Loucy (cell line): Measurements from ENCODE around the gene DVL3.

Experiments used
- H2AFZ ChIP-seq: fragments of 200-600 bp; sonication (generic); 2 replicates; pipeline ENCODE4 v1.6.0; 2016; ENCODE audit warnings: antibody characterized with exemption, mild to moderate bottlenecking, low read length, moderate library complexity
- H3F3A ChIP-seq: fragments of 200-600 bp; 2 replicates; pipeline ENCODE4 v1.6.0; 2016; ENCODE audit warnings: antibody characterized with exemption, low read depth, mild to moderate bottlenecking
- H3K27me3 ChIP-seq: fragments of 200-600 bp; sonication (generic); 2 replicates; pipeline ENCODE4 v1.6.1; 2014; ENCODE audit warnings: low read length, mild to moderate bottlenecking; ENCODE audit not compliant: insufficient read depth, poor library complexity, severe bottlenecking
- H3K36me3 ChIP-seq: fragments of 200-600 bp; sonication (generic); 2 replicates; pipeline ENCODE4 v1.6.1; 2016; ENCODE audit warnings: low read length; ENCODE audit not compliant: insufficient read depth
- H3K4me1 ChIP-seq: fragments of 200-600 bp; sonication (generic); 2 replicates; pipeline ENCODE4 v1.5.1; 2014; ENCODE audit warnings: low read length, mild to moderate bottlenecking; ENCODE audit not compliant: insufficient read depth, poor library complexity, severe bottlenecking
- H3K4me2 ChIP-seq: fragments of 200-600 bp; sonication (generic); 2 replicates; pipeline ENCODE4 v1.6.0; 2014; ENCODE audit warnings: antibody characterized with exemption, low read length, low read depth, mild to moderate bottlenecking; ENCODE audit not compliant: poor library complexity, severe bottlenecking
- H3K4me3 ChIP-seq: fragments of 200-600 bp; sonication (generic); 2 replicates; pipeline ENCODE4 v1.5.1; 2014; ENCODE audit warnings: low read length, mild to moderate bottlenecking, mixed read lengths; ENCODE audit not compliant: poor library complexity, severe bottlenecking
- H3K79me2 ChIP-seq: fragments of 200-600 bp; sonication (generic); 2 replicates; pipeline ENCODE4 v1.6.1; 2014; ENCODE audit warnings: low read length; ENCODE audit not compliant: insufficient read depth
- H3K9ac ChIP-seq: fragments of 200-600 bp; sonication (generic); 2 replicates; pipeline ENCODE4 v1.6.0; 2014; ENCODE audit warnings: mild to moderate bottlenecking, low read depth, low read length, moderate library complexity; ENCODE audit not compliant: poor library complexity, severe bottlenecking
- H3K9me2 ChIP-seq: fragments of 200-600 bp; sonication (generic); replicated peaks from 2 replicates; pipeline ENCODE4 v1.6.1; 2016; ENCODE audit warnings: low read depth, low read length, mixed read lengths
- H3K9me3 ChIP-seq: fragments of 200-600 bp; sonication (generic); 2 replicates; pipeline ENCODE4 v1.6.1; 2014; ENCODE audit warnings: mild to moderate bottlenecking, antibody characterized with exemption, low read length, low read depth; ENCODE audit not compliant: insufficient read depth
- H4K20me1 ChIP-seq: fragments of 200-600 bp; sonication (generic); 2 replicates; pipeline ENCODE4 v1.6.0; 2014; ENCODE audit warnings: antibody characterized with exemption, low read length, mild to moderate bottlenecking; ENCODE audit not compliant: insufficient read depth, poor library complexity, severe bottlenecking
- EZH2phosphoT487 ChIP-seq: fragments of 200-600 bp; IDR thresholded peaks from 2 replicates; pipeline ENCODE4 v1.6.1; 2018; ENCODE audit warnings: antibody characterized with exemption, mild to moderate bottlenecking, moderate library complexity, borderline replicate concordance
- TF ChIP-seq, protein P1 (sequence below): fragments of 200-600 bp; sonication (generic); conservative IDR thresholded peaks from 2 replicates; pipeline ENCODE4 v1.5.1; 2014; ENCODE audit warnings: mild to moderate bottlenecking, antibody characterized with exemption, low read length

The DVL3 gene

DNA sequence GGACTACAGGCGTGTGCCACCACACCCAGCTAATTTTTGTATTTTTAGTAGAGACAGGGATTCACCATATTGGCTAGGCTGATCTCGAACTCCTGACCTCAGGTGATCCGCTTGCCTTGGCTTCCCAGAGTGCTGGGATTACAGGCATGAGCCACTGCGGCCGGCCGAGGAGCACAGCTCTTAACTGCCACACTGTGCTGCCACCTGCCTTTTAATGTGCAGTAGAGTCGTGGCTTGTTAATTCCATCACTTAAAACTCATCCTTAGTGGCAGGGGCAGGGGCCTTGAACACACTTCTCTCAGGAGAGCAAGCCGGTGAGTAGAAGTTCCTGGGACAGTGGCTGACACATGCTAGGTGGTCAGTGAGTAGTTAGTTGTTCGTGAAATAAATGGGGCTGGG is 43.3 kb downstream of the DVL3 start:
- peaks cover 16% of the 10 kb centered on the region; the same call in 1 of the 2 replicates for H3K36me3 ChIP-seq
- H3K79me2 ChIP-seq = no peaks in the 10 kb centered on the region
- no peak overlapping the region for H2AFZ ChIP-seq
- no peaks in the 10 kb centered on the region for H4K20me1 ChIP-seq
- no peak overlapping the region for H3K4me3 ChIP-seq
- H3K27me3 ChIP-seq = no peaks in the 10 kb centered on the region
- H3K9ac ChIP-seq = no peak overlapping the region
- H3F3A ChIP-seq = no peaks in the 10 kb centered on the region
- H3K9me3 ChIP-seq = no peaks in the 10 kb centered on the region
- H3K9me2 ChIP-seq = no peaks in the 10 kb centered on the region
- H3K4me2 ChIP-seq = no peak overlapping the region
- no peak for TF ChIP-seq EZH2phosphoT487
- TF ChIP-seq, protein P1, sequence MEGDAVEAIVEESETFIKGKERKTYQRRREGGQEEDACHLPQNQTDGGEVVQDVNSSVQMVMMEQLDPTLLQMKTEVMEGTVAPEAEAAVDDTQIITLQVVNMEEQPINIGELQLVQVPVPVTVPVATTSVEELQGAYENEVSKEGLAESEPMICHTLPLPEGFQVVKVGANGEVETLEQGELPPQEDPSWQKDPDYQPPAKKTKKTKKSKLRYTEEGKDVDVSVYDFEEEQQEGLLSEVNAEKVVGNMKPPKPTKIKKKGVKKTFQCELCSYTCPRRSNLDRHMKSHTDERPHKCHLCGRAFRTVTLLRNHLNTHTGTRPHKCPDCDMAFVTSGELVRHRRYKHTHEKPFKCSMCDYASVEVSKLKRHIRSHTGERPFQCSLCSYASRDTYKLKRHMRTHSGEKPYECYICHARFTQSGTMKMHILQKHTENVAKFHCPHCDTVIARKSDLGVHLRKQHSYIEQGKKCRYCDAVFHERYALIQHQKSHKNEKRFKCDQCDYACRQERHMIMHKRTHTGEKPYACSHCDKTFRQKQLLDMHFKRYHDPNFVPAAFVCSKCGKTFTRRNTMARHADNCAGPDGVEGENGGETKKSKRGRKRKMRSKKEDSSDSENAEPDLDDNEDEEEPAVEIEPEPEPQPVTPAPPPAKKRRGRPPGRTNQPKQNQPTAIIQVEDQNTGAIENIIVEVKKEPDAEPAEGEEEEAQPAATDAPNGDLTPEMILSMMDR = no peak
- no peaks in the 10 kb centered on the region for H3K4me1 ChIP-seq

DNA sequence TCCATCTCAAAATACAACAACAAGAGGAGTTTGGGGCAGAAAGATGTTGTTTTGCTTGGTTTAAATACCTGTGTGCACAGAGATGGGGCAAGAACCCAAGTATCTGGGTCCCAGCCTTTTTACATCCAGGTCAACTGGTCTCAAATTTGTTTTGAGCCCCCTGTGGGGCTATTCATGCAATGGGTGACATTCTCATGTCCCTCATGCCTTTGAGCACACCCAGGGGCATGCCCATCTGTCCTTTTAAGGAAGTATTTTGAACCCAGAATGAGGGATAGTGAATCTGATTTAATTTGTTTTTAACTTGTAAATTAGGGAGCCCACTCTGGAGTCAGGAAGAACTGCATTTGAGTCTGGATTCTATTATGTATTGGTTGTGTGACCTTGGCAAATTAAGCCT is 45.6 kb downstream of the DVL3 start:
- H3K9ac ChIP-seq = no peak overlapping the region
- no peaks in the 10 kb centered on the region for H3K36me3 ChIP-seq
- H3K27me3 ChIP-seq = no peaks in the 10 kb centered on the region
- H3F3A ChIP-seq = no peaks in the 10 kb centered on the region
- H4K20me1 ChIP-seq = no peaks in the 10 kb centered on the region
- no peak overlapping the region for H3K4me2 ChIP-seq
- no peak overlapping the region for H2AFZ ChIP-seq
- TF ChIP-seq, protein P1 = no peak
- no peak for TF ChIP-seq EZH2phosphoT487
- H3K79me2 ChIP-seq = no peaks in the 10 kb centered on the region
- H3K4me1 ChIP-seq = no peaks in the 10 kb centered on the region
- H3K9me3 ChIP-seq = no peaks in the 10 kb centered on the region
- no peaks in the 10 kb centered on the region for H3K9me2 ChIP-seq
- H3K4me3 ChIP-seq = no peak overlapping the region

DNA sequence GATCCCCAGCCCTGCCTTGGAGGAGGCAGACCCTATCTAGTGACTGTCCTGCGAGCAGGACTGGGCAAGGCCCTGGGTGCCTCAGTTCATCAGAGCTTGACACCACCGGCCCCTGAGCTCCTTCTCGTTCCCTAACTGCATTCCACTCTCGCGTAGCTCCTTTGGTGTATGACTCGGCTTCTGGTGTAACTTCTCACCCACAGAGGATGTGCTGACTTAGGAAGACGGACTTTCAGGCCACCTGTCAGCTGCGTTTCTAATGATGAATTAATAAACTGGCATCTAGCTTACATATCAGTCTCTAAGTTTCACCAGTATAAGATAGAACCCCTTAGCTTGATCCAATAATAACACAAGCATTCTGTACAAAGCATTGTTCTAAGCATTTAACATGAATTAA is 48.3 kb downstream of the DVL3 start:
- H3K4me3 ChIP-seq = no peak overlapping the region
- H4K20me1 ChIP-seq = no peaks in the 10 kb centered on the region
- H3K27me3 ChIP-seq = no peaks in the 10 kb centered on the region
- no peaks in the 10 kb centered on the region for H3K9me3 ChIP-seq
- H3K79me2 ChIP-seq = no peaks in the 10 kb centered on the region
- H3K36me3 ChIP-seq = no peaks in the 10 kb centered on the region
- no peaks in the 10 kb centered on the region for H3F3A ChIP-seq
- no peak overlapping the region for H3K4me2 ChIP-seq
- H3K4me1 ChIP-seq = no peaks in the 10 kb centered on the region
- no peak overlapping the region for H3K9ac ChIP-seq
- no peak for TF ChIP-seq EZH2phosphoT487
- TF ChIP-seq, protein P1 = no peak
- no peak overlapping the region for H2AFZ ChIP-seq
- no peaks in the 10 kb centered on the region for H3K9me2 ChIP-seq
